A673 (cell line): ENCODE results near the gene CDH23.

Experiments used
- CTCF ChIP-seq: fragments of 300-800, 200-600 bp; sonication (generic); conservative IDR thresholded peaks from 2 replicates; pipeline ENCODE4 v1.5.1; 2017; ENCODE audit warnings: low read depth, mild to moderate bottlenecking, antibody characterized with exemption, low read length, moderate library complexity, mixed read lengths
- EZH2 ChIP-seq: fragments of 200-600 bp; sonication (generic); IDR thresholded peaks from 2 replicates; pipeline ENCODE4 v1.6.1; 2017; ENCODE audit warnings: borderline replicate concordance, low read depth, mild to moderate bottlenecking, mixed read lengths, antibody characterized with exemption, low read length; ENCODE audit not compliant: poor library complexity, severe bottlenecking

GRCh38 chr10:71573562-71574518, 177.1 kb downstream of the CDH23 start:
- TF ChIP-seq CTCF (no peak), EZH2 (no peak)
